ENCODE measurements around the gene CD1C. TPM values are rescaled to one million over a fixed set of nuclear protein-coding genes. Genes with fewer than 3 reads are reported as not detected.

CD1C gene
- total RNA-seq, result 1 to 10 TPM in 2 of 3 donors, under 1 TPM in 1; 0.66 to 2.5 (median 2.1) TPM

- Histone ChIP-seq H3K4me3 (no peak within 1 kb of the TSS), H3K27me3 (no peaks in the 10 kb centered on the region), H3K27ac (no peak within 1 kb of the TSS), H3K9me3 (no peaks in the 10 kb centered on the region), H3K36me3 (no peaks in the 10 kb centered on the region), H3K4me1 (no peaks in the 10 kb centered on the region)
- intact Hi-C loops (cut with DNase I; ENCODE audit: low total_unique reads), result no loop called here
- no peak for DNase-seq (ENCODE audit: low spot score in 2 of 2)
- no peak for TF ChIP-seq POLR2A (IDR thresholded peaks at IDR 0.05)
- TF ChIP-seq POLR2AphosphoS5 (IDR thresholded peaks at IDR 0.05), result no peak
- TF ChIP-seq, protein P1, sequence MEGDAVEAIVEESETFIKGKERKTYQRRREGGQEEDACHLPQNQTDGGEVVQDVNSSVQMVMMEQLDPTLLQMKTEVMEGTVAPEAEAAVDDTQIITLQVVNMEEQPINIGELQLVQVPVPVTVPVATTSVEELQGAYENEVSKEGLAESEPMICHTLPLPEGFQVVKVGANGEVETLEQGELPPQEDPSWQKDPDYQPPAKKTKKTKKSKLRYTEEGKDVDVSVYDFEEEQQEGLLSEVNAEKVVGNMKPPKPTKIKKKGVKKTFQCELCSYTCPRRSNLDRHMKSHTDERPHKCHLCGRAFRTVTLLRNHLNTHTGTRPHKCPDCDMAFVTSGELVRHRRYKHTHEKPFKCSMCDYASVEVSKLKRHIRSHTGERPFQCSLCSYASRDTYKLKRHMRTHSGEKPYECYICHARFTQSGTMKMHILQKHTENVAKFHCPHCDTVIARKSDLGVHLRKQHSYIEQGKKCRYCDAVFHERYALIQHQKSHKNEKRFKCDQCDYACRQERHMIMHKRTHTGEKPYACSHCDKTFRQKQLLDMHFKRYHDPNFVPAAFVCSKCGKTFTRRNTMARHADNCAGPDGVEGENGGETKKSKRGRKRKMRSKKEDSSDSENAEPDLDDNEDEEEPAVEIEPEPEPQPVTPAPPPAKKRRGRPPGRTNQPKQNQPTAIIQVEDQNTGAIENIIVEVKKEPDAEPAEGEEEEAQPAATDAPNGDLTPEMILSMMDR (IDR thresholded peaks at IDR 0.05), result no peak
Measured at GRCh38 chr1:158289811-158290210, at the start of gene CD1C. TSS of gene CD1C (plus strand) at chr1:158289923. CDS start at chr1:158290065, 142 bp downstream.

DNA sequence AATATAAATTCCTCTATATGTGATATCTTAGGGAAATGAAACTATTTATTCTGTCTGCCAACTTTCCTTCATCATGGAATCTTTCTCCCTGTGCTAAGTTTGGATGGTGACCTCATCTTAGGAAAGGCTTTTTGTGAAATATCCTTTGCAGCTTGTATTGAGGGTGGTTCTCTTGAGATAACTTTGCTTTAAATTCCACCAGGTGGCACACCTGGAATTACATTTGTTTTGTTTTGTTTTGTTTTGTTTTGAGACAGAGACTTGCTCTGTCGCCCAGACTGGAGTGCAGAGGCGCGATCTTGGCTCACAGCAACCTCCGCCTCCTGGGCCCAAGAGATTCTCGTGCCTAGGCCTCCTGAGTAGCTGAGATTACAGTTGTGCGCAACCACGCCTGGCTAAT, 43.1 kb upstream of the CD1C start:
- no peaks in the 10 kb centered on the region for H3K4me1 ChIP-seq
- no peaks in the 10 kb centered on the region for H3K27me3 ChIP-seq
- no peak for DNase-seq (ENCODE audit: low spot score in 2 of 2)
- TF ChIP-seq, protein P1 (IDR thresholded peaks at IDR 0.05), result no peak
- no peak for TF ChIP-seq POLR2A (IDR thresholded peaks at IDR 0.05)
- TF ChIP-seq POLR2AphosphoS5 (IDR thresholded peaks at IDR 0.05), result no peak
- H3K9me3 ChIP-seq, result peaks cover 0 to 6% of the 10 kb centered on the region in 2 donors
- intact Hi-C loops (cut with DNase I; ENCODE audit: low total_unique reads), result no loop called here
- H3K4me3 ChIP-seq, result no peak overlapping the region
- no peaks in the 10 kb centered on the region for H3K36me3 ChIP-seq
- no peak overlapping the region for H3K27ac ChIP-seq

GRCh38 chr1:158248118-158248517, 41.6 kb upstream of the CD1C start:
- Histone ChIP-seq H3K4me3 (no peak overlapping the region), H3K4me1 (no peaks in the 10 kb centered on the region), H3K36me3 (no peaks in the 10 kb centered on the region), H3K9me3 (no peaks in the 10 kb centered on the region), H3K27me3 (no peaks in the 10 kb centered on the region), H3K27ac (no peak overlapping the region)
- intact Hi-C loops (cut with DNase I; ENCODE audit: low total_unique reads), result no loop called here
- DNase-seq (ENCODE audit: low spot score in 2 of 2), result no peak
- TF ChIP-seq POLR2AphosphoS5 (IDR thresholded peaks at IDR 0.05) (no peak), POLR2A (IDR thresholded peaks at IDR 0.05) (no peak)
- TF ChIP-seq, protein P1 (IDR thresholded peaks at IDR 0.05), result no peak

DNA sequence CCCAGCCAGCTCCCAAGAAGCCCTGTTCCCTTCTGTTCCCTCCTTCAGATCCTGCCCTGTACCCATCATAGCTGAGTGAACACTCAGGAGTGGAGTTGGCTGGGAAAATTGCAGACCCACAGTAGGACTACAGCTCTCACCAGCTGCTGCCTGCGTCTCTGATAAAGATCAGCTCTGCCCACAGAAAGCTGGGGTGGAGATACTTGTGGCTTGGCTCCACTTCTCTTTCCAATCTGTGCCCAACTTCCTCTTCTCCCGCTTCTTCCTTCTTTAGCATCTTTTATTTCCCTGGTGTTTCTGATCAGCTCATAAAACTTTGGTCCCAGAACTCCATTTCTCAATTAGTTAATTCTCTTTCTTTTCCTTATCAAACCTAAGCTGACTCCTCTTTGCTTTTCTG, 41.0 kb upstream of the CD1C start:
- Histone ChIP-seq H3K9me3 (no peaks in the 10 kb centered on the region), H3K4me3 (no peak overlapping the region), H3K36me3 (no peaks in the 10 kb centered on the region), H3K27ac (no peak overlapping the region), H3K27me3 (no peaks in the 10 kb centered on the region), H3K4me1 (no peaks in the 10 kb centered on the region)
- intact Hi-C loops (cut with DNase I; ENCODE audit: low total_unique reads), result no loop called here
- DNase-seq (ENCODE audit: low spot score in 2 of 2), result no peak
- TF ChIP-seq POLR2A (IDR thresholded peaks at IDR 0.05) (no peak), POLR2AphosphoS5 (IDR thresholded peaks at IDR 0.05) (no peak)
- TF ChIP-seq, protein P1 (IDR thresholded peaks at IDR 0.05), result no peak

DNA sequence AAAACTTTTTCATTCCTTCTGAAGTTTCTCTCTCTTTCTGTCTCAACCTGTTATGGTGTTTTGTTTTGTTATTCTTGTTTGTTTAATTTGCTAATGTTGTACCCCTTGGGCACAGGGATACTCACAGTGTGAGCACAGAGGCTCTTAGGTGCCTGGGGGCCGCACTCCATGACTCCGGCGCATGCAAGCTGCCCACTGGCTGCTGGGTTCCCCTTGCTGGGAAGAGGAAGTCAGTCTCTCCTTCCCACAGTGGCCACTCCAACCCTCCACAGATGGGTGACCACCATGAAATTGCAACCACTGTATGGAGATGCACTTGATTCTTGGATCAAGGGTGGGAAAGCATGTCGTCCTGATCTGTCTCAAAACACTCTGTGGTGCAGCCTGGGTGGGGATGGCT, 40.1 kb upstream of the CD1C start:
- no peak overlapping the region for H3K4me3 ChIP-seq
- DNase-seq (ENCODE audit: low spot score in 2 of 2), result no peak
- TF ChIP-seq, protein P1 (IDR thresholded peaks at IDR 0.05), result no peak
- H3K27ac ChIP-seq, result no peak overlapping the region
- no peaks in the 10 kb centered on the region for H3K36me3 ChIP-seq
- no peaks in the 10 kb centered on the region for H3K9me3 ChIP-seq
- no peaks in the 10 kb centered on the region for H3K4me1 ChIP-seq
- H3K27me3 ChIP-seq, result no peaks in the 10 kb centered on the region
- intact Hi-C loops (cut with DNase I; ENCODE audit: low total_unique reads), result no loop called here
